Loucy (cell line): Measurements from ENCODE around the gene RFFL.

ENCODE experiments used
- H2AFZ ChIP-seq: fragments of 200-600 bp; sonication (generic); 2 replicates; pipeline ENCODE4 v1.6.0; 2016; ENCODE audit warnings: antibody characterized with exemption, mild to moderate bottlenecking, low read length, moderate library complexity
- H3F3A ChIP-seq: fragments of 200-600 bp; 2 replicates; pipeline ENCODE4 v1.6.0; 2016; ENCODE audit warnings: antibody characterized with exemption, low read depth, mild to moderate bottlenecking
- H3K27me3 ChIP-seq: fragments of 200-600 bp; sonication (generic); 2 replicates; pipeline ENCODE4 v1.6.1; 2014; ENCODE audit warnings: low read length, mild to moderate bottlenecking; ENCODE audit not compliant: insufficient read depth, poor library complexity, severe bottlenecking
- H3K36me3 ChIP-seq: fragments of 200-600 bp; sonication (generic); 2 replicates; pipeline ENCODE4 v1.6.1; 2016; ENCODE audit warnings: low read length; ENCODE audit not compliant: insufficient read depth
- H3K4me1 ChIP-seq: fragments of 200-600 bp; sonication (generic); 2 replicates; pipeline ENCODE4 v1.5.1; 2014; ENCODE audit warnings: low read length, mild to moderate bottlenecking; ENCODE audit not compliant: insufficient read depth, poor library complexity, severe bottlenecking
- H3K4me2 ChIP-seq: fragments of 200-600 bp; sonication (generic); 2 replicates; pipeline ENCODE4 v1.6.0; 2014; ENCODE audit warnings: antibody characterized with exemption, low read length, low read depth, mild to moderate bottlenecking; ENCODE audit not compliant: poor library complexity, severe bottlenecking
- H3K4me3 ChIP-seq: fragments of 200-600 bp; sonication (generic); 2 replicates; pipeline ENCODE4 v1.5.1; 2014; ENCODE audit warnings: low read length, mild to moderate bottlenecking, mixed read lengths; ENCODE audit not compliant: poor library complexity, severe bottlenecking
- H3K79me2 ChIP-seq: fragments of 200-600 bp; sonication (generic); 2 replicates; pipeline ENCODE4 v1.6.1; 2014; ENCODE audit warnings: low read length; ENCODE audit not compliant: insufficient read depth
- H3K9ac ChIP-seq: fragments of 200-600 bp; sonication (generic); 2 replicates; pipeline ENCODE4 v1.6.0; 2014; ENCODE audit warnings: mild to moderate bottlenecking, low read depth, low read length, moderate library complexity; ENCODE audit not compliant: poor library complexity, severe bottlenecking
- H3K9me2 ChIP-seq: fragments of 200-600 bp; sonication (generic); replicated peaks from 2 replicates; pipeline ENCODE4 v1.6.1; 2016; ENCODE audit warnings: low read depth, low read length, mixed read lengths
- H3K9me3 ChIP-seq: fragments of 200-600 bp; sonication (generic); 2 replicates; pipeline ENCODE4 v1.6.1; 2014; ENCODE audit warnings: mild to moderate bottlenecking, antibody characterized with exemption, low read length, low read depth; ENCODE audit not compliant: insufficient read depth
- H4K20me1 ChIP-seq: fragments of 200-600 bp; sonication (generic); 2 replicates; pipeline ENCODE4 v1.6.0; 2014; ENCODE audit warnings: antibody characterized with exemption, low read length, mild to moderate bottlenecking; ENCODE audit not compliant: insufficient read depth, poor library complexity, severe bottlenecking
- EZH2phosphoT487 ChIP-seq: fragments of 200-600 bp; IDR thresholded peaks from 2 replicates; pipeline ENCODE4 v1.6.1; 2018; ENCODE audit warnings: antibody characterized with exemption, mild to moderate bottlenecking, moderate library complexity, borderline replicate concordance
- TF ChIP-seq, protein P1 (sequence below): fragments of 200-600 bp; sonication (generic); conservative IDR thresholded peaks from 2 replicates; pipeline ENCODE4 v1.5.1; 2014; ENCODE audit warnings: mild to moderate bottlenecking, antibody characterized with exemption, low read length

RFFL gene

DNA sequence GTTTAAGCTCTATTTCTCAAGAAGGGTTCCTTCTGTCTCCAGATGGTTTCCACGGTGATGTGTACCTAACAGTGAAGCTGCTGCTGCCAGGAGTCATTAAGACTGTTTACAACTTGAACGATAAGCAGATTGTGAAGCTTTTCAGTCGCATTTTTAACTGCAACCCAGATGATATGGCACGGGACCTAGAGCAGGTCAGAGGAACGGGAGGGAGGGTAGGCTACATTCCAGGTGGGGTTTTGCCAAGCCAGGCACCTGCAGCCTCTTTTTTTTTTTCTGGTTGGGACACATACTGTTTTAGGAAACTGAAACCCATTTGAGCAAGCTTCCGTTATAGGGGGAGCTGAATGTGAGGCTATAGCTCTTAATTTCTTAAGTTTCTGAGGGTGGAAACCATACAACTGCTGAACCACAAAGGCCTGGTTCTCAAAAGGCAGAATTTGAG, 72.6 kb downstream of the RFFL start:
- H3K27me3 ChIP-seq: no peaks in the 10 kb centered on the region
- no peak for TF ChIP-seq EZH2phosphoT487
- TF ChIP-seq, protein P1, sequence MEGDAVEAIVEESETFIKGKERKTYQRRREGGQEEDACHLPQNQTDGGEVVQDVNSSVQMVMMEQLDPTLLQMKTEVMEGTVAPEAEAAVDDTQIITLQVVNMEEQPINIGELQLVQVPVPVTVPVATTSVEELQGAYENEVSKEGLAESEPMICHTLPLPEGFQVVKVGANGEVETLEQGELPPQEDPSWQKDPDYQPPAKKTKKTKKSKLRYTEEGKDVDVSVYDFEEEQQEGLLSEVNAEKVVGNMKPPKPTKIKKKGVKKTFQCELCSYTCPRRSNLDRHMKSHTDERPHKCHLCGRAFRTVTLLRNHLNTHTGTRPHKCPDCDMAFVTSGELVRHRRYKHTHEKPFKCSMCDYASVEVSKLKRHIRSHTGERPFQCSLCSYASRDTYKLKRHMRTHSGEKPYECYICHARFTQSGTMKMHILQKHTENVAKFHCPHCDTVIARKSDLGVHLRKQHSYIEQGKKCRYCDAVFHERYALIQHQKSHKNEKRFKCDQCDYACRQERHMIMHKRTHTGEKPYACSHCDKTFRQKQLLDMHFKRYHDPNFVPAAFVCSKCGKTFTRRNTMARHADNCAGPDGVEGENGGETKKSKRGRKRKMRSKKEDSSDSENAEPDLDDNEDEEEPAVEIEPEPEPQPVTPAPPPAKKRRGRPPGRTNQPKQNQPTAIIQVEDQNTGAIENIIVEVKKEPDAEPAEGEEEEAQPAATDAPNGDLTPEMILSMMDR: no peak
- peaks cover 78% of the 10 kb centered on the region for H3K36me3 ChIP-seq
- H3K4me3 ChIP-seq: no peak overlapping the region
- H3K4me1 ChIP-seq: peaks cover 27% of the 10 kb centered on the region
- no peak overlapping the region for H3K9ac ChIP-seq
- no peak overlapping the region for H3K4me2 ChIP-seq
- no peaks in the 10 kb centered on the region; the same call in 1 of the 2 replicates for H3F3A ChIP-seq
- H4K20me1 ChIP-seq: no peaks in the 10 kb centered on the region
- no peaks in the 10 kb centered on the region for H3K9me2 ChIP-seq
- no peak overlapping the region for H2AFZ ChIP-seq
- H3K9me3 ChIP-seq: no peaks in the 10 kb centered on the region
- no peaks in the 10 kb centered on the region for H3K79me2 ChIP-seq

DNA sequence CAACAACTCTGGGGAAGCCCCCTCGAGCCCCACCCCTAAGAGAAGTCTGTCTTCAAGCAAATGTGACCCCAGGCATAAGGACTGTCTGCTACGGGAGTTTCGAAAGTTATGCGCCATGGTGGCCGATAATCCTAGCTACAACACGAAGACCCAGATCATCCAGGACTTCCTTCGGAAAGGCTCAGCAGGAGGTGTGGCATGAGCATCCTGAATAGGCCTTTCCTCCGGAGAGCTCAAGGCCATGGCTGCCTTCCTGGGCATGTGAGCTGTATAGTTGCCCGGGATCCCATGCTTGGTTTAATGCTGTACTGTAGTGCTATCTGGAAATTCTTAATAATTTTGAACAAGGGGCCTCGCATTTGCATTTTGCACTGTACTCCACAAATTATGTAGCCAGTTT, 74.0 kb downstream of the RFFL start:
- H3K4me1 ChIP-seq: peaks cover 38% of the 10 kb centered on the region
- no peak overlapping the region for H2AFZ ChIP-seq
- H3K4me3 ChIP-seq: no peak overlapping the region
- no peaks in the 10 kb centered on the region for H3K9me2 ChIP-seq
- H3K27me3 ChIP-seq: no peaks in the 10 kb centered on the region
- H3F3A ChIP-seq: no peaks in the 10 kb centered on the region; the same call in 1 of the 2 replicates
- H3K36me3 ChIP-seq: peaks cover 64% of the 10 kb centered on the region
- TF ChIP-seq, protein P1: no peak
- TF ChIP-seq EZH2phosphoT487: no peak
- H3K9me3 ChIP-seq: no peaks in the 10 kb centered on the region
- H3K79me2 ChIP-seq: peaks cover 10% of the 10 kb centered on the region; the same call in 1 of the 2 replicates
- no peak overlapping the region for H3K4me2 ChIP-seq
- H3K9ac ChIP-seq: no peak overlapping the region
- no peaks in the 10 kb centered on the region for H4K20me1 ChIP-seq

DNA sequence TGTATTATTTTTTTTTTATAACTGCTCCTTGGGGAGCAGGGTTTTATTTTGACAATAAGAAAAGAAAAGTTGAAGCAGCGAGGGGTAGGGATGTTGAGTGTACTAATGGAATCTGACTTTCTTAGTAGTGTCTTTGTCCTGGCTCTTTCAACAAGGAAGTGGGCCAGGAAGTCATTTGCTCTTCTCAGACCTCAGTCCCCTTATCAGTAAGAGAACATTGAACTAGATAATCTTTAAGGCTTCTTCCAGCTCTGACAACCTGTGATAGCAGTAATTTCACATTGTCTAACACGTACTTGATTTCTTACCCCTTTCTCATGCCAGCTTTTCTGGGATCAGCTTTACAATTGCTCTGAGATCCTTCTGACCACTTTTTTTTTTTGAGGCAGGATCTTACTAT, 74.9 kb downstream of the RFFL start:
- no peaks in the 10 kb centered on the region for H4K20me1 ChIP-seq
- no peaks in the 10 kb centered on the region for H3K9me3 ChIP-seq
- H3K4me3 ChIP-seq: no peak overlapping the region
- H3K79me2 ChIP-seq: peaks cover 18% of the 10 kb centered on the region; the same call in 1 of the 2 replicates
- H3K27me3 ChIP-seq: no peaks in the 10 kb centered on the region
- H3K4me1 ChIP-seq: peaks cover 46% of the 10 kb centered on the region
- H3K4me2 ChIP-seq: peak overlapping the region; percentile 32
- H3K9me2 ChIP-seq: no peaks in the 10 kb centered on the region
- H2AFZ ChIP-seq: no peak overlapping the region
- H3F3A ChIP-seq: no peaks in the 10 kb centered on the region; the same call in 1 of the 2 replicates
- H3K36me3 ChIP-seq: peaks cover 55% of the 10 kb centered on the region
- H3K9ac ChIP-seq: no peak overlapping the region
- no peak for TF ChIP-seq EZH2phosphoT487
- TF ChIP-seq, protein P1: no peak
